Measurements from ENCODE around the gene GSTK1. TPM values are rescaled to one million over a fixed set of nuclear protein-coding genes. Genes with fewer than 3 reads are reported as not detected.
"Not testable (repeated sequence)": the region's sequence is repeated elsewhere in the genome, so short reads cannot be mapped to it uniquely, and the experiment has no call there.

The GSTK1 gene
- polyA plus RNA-seq, 1 donor from 2014 or later = 329 TPM

DNA sequence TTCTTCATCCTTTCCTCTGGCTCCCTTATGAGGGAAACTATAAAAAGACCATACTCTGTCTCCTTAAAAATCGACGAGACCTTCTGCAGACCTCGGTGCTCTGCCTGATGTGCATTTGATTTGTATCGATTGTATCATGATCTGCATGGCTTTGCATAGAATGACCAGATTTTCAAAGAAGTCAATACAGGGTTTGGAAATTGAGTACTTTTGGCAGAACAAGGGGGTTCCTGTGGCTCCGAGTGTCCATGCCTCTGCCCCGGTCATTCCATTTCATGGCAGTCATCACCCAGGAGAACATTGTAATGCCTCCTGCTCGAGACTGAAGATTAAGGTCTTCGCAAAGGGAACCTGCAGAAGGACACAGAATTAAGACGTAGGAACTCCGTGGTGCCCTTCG lies 25.6 kb downstream of the GSTK1 start:
- Mint-ChIP-seq H3K4me1 (peaks cover 30 to 41% (median 35%) of the 10 kb centered on the region in 3 donors), H3K36me3 (peaks cover 7% of the 10 kb centered on the region), H3K27ac (peak overlapping the region; percentile 50 to 95 (median 83)), H3K4me3 (peak overlapping the region; percentile 97 to 98 (median 98)), H3K9me3 (no peaks in the 10 kb centered on the region), H3K27me3 (no peaks in the 10 kb centered on the region)

DNA sequence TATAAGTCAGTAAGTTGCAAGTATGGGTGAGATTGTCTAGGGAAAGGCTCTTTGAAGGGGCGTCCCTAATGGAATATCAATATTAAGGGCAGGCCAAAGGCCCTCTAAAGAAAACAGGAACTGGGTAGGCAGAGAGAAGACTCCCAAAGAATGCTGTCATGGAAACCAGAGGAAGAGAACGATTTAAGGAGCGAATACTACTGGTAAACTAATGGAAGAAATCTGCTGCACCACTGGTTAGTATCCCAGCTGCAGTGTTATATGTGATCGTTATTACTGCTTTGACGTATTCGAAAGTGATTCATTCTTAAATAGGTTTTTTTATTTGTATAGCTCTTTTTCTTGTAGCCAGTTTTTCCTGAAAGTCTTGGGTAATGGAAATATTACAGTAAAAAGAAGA lies 26.2 kb downstream of the GSTK1 start:
- H3K36me3 Mint-ChIP-seq = peaks cover 7% of the 10 kb centered on the region
- peaks cover 27 to 40% (median 34%) of the 10 kb centered on the region in 3 donors for H3K4me1 Mint-ChIP-seq
- peak overlapping the region; percentile 97 to 98 (median 98) for H3K4me3 Mint-ChIP-seq
- no peaks in the 10 kb centered on the region for H3K9me3 Mint-ChIP-seq
- H3K27ac Mint-ChIP-seq = peak overlapping the region; percentile 50 to 95 (median 83)
- no peaks in the 10 kb centered on the region for H3K27me3 Mint-ChIP-seq

DNA sequence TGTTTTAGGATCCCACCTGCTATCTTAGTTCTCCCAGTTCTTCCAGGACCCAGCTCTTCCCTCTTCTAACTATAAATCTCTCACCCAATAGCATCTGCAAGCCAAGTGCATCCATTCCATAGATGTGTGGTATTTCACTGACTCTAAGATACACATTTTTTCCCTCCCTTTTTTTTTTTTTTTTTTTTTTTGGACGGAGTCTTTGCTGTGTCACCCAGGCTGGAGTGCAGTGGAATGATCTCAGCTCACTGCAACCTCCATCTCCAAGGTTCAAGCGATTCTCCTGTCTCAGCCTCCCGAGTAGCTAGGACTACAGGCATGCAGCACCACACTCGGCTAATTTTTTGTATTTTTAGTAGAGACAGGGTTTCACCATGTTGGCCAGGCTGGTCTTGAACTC lies 26.6 kb downstream of the GSTK1 start:
- H3K9me3 Mint-ChIP-seq, H3K36me3 Mint-ChIP-seq, H3K27me3 Mint-ChIP-seq: not testable (repeated sequence)
- H3K4me3 Mint-ChIP-seq = peak overlapping the region; percentile 97 to 98 (median 98)
- peaks cover 26 to 40% (median 34%) of the 10 kb centered on the region in 3 donors for H3K4me1 Mint-ChIP-seq
- H3K27ac Mint-ChIP-seq = peak overlapping the region in 2 of 3 donors; percentile 50 to 83

DNA sequence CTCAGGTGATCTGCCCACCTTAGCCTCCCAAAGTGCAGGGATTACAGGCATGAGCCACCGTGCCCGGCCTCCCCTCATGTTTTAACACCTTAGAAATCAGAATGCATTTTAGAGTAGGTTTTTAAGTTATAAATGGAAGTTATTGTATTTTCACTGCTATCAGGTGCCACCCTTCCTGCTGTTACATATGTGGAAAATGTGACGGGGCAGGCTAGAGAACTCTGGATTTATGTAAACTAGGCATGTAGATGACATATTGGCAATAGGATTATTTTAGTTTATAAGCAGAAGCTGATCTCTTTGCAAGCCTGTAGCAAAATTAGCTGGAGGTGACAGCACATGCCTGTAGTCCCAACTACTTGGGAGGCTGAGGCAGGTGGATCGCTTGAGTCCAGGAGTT lies 27.1 kb downstream of the GSTK1 start:
- peak overlapping the region in 1 of 3 donors; percentile 50 for H3K27ac Mint-ChIP-seq
- peaks cover 26 to 40% (median 36%) of the 10 kb centered on the region in 3 donors for H3K4me1 Mint-ChIP-seq
- peaks cover 7% of the 10 kb centered on the region for H3K36me3 Mint-ChIP-seq
- H3K4me3 Mint-ChIP-seq = peak overlapping the region; percentile 70 to 98 (median 98)
- no peaks in the 10 kb centered on the region for H3K9me3 Mint-ChIP-seq
- no peaks in the 10 kb centered on the region for H3K27me3 Mint-ChIP-seq

DNA sequence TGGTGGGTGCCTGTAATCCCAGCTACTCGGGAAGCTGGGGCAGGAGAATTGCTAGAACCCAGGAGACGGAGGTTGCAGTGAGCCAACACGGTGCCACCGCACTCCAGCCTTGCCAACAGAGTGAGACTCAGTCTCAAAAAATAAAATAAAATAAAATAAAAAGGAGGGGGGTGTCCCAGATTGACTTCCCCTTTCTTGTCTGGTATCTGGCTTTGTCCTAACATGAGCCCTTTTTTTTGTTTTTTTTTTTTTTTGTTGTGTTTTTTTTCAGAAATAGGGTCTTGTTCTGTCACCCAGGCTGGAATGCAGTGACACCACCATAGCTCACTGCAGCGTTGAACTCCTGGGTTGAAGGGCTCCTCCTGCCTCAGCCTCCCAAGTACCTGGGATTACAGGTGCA lies 29.6 kb downstream of the GSTK1 start:
- Mint-ChIP-seq H3K9me3 (no peaks in the 10 kb centered on the region), H3K27me3 (no peaks in the 10 kb centered on the region), H3K4me1 (peaks cover 34 to 53% (median 43%) of the 10 kb centered on the region in 3 donors), H3K36me3 (peaks cover 7% of the 10 kb centered on the region), H3K4me3 (no peak overlapping the region), H3K27ac (no peak overlapping the region)

DNA sequence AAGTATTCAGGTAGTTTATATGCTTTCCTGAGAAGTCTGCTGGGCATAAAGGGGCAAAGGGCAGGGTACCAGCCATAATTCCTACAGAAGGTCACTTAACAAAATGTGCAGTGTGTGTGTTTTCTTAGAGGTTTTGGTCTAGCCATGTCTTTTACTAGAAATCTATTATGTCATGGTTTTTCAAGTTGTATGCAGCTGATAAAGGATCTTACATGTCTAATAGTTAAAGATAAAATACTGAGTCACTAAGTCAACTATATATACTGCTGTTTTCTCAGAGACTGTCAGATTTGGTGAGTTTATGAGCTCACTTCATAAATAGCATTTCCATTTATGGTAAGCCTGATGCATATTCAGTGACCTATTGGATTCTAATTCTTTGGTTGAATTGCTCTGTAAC lies 32.6 kb downstream of the GSTK1 start:
- Mint-ChIP-seq H3K9me3 (no peaks in the 10 kb centered on the region), H3K27ac (no peak overlapping the region), H3K36me3 (peaks cover 12% of the 10 kb centered on the region), H3K4me3 (peak overlapping the region in 1 of 4 donors; percentile 36), H3K27me3 (no peaks in the 10 kb centered on the region), H3K4me1 (peaks cover 26 to 42% (median 32%) of the 10 kb centered on the region in 3 donors)

DNA sequence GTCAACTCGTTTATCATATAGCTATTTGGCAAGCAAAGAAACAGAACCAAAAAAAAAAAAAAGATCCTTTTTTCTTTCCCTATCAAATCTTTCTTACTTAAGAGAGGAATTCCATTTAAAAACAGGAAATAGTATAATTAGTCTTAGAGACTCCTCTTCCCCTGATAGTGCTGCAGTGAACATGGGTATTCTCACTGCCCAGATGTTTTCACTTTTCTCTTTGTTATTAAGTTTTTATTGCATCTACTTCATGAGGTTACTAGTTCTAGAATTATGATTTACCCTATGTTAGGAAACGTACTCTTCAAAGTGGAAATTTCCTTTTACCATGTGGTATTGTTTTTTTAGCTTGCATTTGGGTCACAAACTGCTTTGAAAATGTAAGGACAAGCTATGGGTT lies 33.4 kb downstream of the GSTK1 start:
- Mint-ChIP-seq H3K27me3 (no peaks in the 10 kb centered on the region), H3K36me3 (peaks cover 15% of the 10 kb centered on the region), H3K4me3 (peak overlapping the region in 1 of 4 donors; percentile 36), H3K9me3 (no peaks in the 10 kb centered on the region), H3K27ac (no peak overlapping the region), H3K4me1 (peaks cover 27 to 43% (median 37%) of the 10 kb centered on the region in 3 donors)

DNA sequence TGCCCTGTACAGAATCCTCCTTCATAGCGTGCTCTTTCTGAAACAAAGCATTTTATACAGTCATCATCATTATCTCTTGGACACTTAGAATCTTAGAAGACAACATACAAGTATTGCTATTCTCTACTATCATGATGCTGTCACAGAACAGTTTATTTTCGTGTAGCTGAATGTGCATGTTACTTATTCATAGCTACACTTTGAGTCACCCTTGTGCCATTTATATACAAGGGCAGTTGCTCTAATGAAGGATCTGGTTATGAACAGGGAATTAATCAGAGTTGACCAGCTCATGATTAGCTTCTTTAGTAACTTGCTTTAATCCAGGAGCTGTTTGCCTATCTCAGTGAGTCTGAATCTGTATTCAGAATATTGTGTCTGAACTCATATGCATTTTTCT lies 36.1 kb downstream of the GSTK1 start:
- no peak overlapping the region for H3K27ac Mint-ChIP-seq
- no peaks in the 10 kb centered on the region for H3K27me3 Mint-ChIP-seq
- H3K36me3 Mint-ChIP-seq = peaks cover 11% of the 10 kb centered on the region
- H3K9me3 Mint-ChIP-seq = no peaks in the 10 kb centered on the region
- peak overlapping the region in 1 of 4 donors; percentile 15 for H3K4me3 Mint-ChIP-seq
- H3K4me1 Mint-ChIP-seq = peaks cover 33 to 35% (median 35%) of the 10 kb centered on the region in 3 donors

DNA sequence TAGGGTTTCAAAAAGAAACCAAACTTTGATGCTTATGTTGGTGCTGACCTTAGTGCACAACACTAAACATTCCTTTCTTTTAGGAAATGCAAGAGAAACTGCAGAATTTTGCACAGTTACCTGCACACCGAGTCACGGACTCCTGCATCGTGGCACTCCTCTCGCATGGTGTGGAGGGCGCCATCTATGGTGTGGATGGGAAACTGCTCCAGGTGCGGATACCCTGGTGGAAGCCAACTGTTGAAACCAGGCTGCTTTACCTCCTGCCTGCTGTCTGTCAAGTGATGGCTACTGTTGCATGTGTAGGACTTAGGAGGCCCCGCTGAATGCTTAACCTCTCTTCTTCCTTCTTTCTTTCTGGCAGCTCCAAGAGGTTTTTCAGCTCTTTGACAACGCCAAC lies 36.6 kb downstream of the GSTK1 start:
- H3K9me3 Mint-ChIP-seq = no peaks in the 10 kb centered on the region
- H3K4me1 Mint-ChIP-seq = peaks cover 30 to 32% (median 31%) of the 10 kb centered on the region in 3 donors
- H3K36me3 Mint-ChIP-seq = peaks cover 11% of the 10 kb centered on the region
- peak overlapping the region in 1 of 4 donors; percentile 15 for H3K4me3 Mint-ChIP-seq
- no peak overlapping the region for H3K27ac Mint-ChIP-seq
- no peaks in the 10 kb centered on the region for H3K27me3 Mint-ChIP-seq

DNA sequence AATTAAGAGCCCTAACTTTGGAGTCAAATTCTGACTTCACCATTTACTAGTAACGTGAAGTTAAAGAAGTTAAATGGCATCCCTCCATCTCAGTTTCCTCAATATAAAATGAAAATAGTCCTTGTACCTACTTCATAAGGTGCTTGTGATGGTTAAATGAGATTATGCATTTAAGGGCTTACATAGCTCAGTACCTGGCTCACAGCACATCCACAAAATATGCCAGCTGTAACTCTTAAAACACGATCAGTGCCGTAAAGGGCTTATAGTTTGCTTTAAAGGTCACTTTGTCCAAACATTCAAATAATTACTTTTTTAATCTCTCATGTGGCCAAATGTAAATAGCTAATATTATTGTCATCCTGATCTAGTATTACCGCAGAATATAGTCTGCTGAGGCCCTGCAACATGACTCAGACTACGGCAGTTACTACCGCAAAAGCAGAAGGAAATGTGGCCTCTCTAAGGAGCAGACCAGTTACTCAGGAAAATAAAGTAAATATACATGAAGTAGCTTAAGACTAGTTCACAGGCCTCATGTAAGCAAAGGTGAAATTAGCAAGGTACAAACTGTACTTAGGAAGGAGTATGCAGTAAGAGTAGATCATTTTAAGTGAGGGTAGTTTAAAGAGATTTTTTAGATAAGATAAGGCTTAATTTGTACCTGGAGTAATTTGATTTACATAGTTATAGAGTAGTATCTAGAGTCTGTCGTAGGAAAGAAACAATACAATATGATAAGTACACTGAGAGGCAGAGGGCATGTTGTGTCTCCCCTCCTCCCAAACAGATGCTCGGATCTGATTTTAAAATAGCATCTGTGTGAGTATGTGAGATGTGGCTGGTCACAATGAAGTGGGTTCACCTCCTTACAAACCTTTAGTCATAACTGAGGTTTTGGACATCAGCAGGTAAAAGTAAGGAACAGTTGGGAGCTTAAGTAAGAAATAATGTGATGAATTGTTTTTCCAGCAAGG lies 38.0 kb downstream of the GSTK1 start:
- peaks cover 24 to 31% (median 25%) of the 10 kb centered on the region in 3 donors for H3K4me1 Mint-ChIP-seq
- no peak overlapping the region for H3K4me3 Mint-ChIP-seq
- H3K27ac Mint-ChIP-seq = peak overlapping the region in 1 of 3 donors; percentile 47
- H3K9me3 Mint-ChIP-seq = no peaks in the 10 kb centered on the region
- H3K27me3 Mint-ChIP-seq = no peaks in the 10 kb centered on the region
- peaks cover 12% of the 10 kb centered on the region for H3K36me3 Mint-ChIP-seq

DNA sequence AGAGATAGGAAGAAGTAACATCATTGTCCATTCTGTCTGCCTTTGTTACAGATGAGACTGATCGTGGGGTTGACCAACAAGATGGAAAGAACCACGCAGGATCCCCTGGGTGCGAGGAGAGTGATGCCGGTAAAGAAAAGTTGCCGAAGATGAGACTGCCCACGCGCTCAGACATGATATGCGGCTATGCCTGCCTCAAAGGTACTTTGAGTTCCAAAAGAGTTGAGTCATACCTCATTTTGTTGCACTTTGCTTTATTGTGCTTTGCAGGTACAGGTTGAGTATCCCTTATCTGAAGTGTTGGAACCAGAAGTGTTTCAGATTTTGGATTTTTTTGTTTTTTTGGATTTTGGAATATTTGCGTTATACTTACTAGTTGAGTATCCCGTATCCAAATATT lies 40.5 kb downstream of the GSTK1 start:
- Mint-ChIP-seq H3K4me1 (peaks cover 21 to 35% (median 28%) of the 10 kb centered on the region in 3 donors), H3K27me3 (no peaks in the 10 kb centered on the region), H3K4me3 (no peak overlapping the region), H3K27ac (no peak overlapping the region), H3K36me3 (peaks cover 14% of the 10 kb centered on the region), H3K9me3 (no peaks in the 10 kb centered on the region)

DNA sequence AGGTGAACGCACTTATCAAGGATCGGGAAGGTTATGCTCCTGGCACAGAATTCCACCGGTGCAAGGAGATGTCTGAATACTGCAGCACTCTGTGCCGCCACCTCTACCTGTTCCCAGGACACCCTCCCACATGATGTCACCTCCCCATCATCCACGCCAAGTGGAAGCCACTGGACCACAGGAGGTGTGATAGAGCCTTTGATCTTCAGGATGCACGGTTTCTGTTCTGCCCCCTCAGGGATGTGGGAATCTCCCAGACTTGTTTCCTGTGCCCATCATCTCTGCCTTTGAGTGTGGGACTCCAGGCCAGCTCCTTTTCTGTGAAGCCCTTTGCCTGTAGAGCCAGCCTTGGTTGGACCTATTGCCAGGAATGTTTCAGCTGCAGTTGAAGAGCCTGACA lies 41.7 kb downstream of the GSTK1 start:
- no peaks in the 10 kb centered on the region for H3K9me3 Mint-ChIP-seq
- peaks cover 17 to 28% (median 26%) of the 10 kb centered on the region in 3 donors for H3K4me1 Mint-ChIP-seq
- H3K4me3 Mint-ChIP-seq = peak overlapping the region in 1 of 4 donors; percentile 59
- no peaks in the 10 kb centered on the region for H3K27me3 Mint-ChIP-seq
- no peak overlapping the region for H3K27ac Mint-ChIP-seq
- H3K36me3 Mint-ChIP-seq = peaks cover 20% of the 10 kb centered on the region

DNA sequence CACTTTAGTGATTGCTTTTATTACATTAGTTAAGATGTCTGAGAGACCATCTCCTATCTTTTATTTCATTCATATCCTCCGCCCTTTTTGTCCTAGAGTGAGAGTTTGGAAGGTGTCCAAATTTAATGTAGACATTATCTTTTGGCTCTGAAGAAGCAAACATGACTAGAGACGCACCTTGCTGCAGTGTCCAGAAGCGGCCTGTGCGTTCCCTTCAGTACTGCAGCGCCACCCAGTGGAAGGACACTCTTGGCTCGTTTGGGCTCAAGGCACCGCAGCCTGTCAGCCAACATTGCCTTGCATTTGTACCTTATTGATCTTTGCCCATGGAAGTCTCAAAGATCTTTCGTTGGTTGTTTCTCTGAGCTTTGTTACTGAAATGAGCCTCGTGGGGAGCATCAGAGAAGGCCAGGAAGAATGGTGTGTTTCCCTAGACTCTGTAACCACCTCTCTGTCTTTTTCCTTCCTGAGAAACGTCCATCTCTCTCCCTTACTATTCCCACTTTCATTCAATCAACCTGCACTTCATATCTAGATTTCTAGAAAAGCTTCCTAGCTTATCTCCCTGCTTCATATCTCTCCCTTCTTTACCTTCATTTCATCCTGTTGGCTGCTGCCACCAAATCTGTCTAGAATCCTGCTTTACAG lies 42.3 kb downstream of the GSTK1 start:
- Mint-ChIP-seq H3K4me3 (no peak overlapping the region), H3K4me1 (peaks cover 23 to 30% (median 27%) of the 10 kb centered on the region in 3 donors), H3K36me3 (peaks cover 21% of the 10 kb centered on the region), H3K27ac (peak overlapping the region in 2 of 3 donors; percentile 72 to 73), H3K9me3 (no peaks in the 10 kb centered on the region), H3K27me3 (no peaks in the 10 kb centered on the region)

DNA sequence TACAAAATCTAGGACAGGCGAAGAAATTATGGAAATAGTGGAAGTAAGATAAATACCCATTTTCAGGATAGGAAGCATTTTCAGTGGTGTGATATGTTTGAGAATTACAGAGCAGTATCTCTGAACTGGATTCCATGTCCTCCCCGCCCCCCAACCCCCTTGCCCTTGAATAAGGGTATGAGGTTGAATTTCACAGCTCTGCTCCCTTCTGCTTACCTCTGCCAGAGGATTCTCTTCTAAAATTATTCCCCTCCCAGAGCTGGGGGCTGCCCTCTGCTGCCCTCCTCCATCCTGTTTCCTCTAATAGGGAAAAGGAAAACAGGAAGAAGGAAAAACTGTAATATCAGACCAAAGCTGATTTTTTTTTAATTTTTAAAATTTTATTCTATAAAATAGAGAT lies 45.4 kb downstream of the GSTK1 start:
- H3K4me1 Mint-ChIP-seq = peaks cover 16 to 23% (median 19%) of the 10 kb centered on the region in 3 donors
- no peak overlapping the region for H3K4me3 Mint-ChIP-seq
- H3K36me3 Mint-ChIP-seq = peaks cover 17% of the 10 kb centered on the region
- no peaks in the 10 kb centered on the region for H3K9me3 Mint-ChIP-seq
- peak overlapping the region in 1 of 3 donors; percentile 86 for H3K27ac Mint-ChIP-seq
- H3K27me3 Mint-ChIP-seq = no peaks in the 10 kb centered on the region

DNA sequence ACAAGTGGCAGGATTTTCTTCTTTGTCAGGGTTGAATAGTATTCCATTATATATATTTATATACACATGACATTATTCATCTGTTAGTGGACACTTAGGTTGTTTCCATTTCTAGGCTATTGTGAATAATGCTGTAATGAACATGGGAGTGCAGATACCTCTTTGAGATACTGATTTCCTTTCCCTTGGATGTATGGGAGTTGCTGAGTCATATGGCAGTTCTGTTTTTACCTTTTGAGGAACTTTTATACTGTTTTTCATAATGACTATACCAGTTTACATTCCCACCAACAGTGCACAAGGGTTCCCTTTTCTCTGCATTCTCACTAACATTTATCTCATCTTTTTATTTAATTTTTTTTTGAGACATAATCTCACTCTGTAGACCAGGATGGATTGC lies 50.9 kb downstream of the GSTK1 start:
- H3K36me3 Mint-ChIP-seq = peaks cover 8% of the 10 kb centered on the region
- H3K4me3 Mint-ChIP-seq = no peak overlapping the region
- no peaks in the 10 kb centered on the region for H3K9me3 Mint-ChIP-seq
- peaks cover 8 to 9% (median 9%) of the 10 kb centered on the region in 3 donors for H3K4me1 Mint-ChIP-seq
- no peaks in the 10 kb centered on the region for H3K27me3 Mint-ChIP-seq
- peak overlapping the region in 1 of 3 donors; percentile 81 for H3K27ac Mint-ChIP-seq
